ENCODE results near the gene AGPAT3. TPM values are rescaled to one million over a fixed set of nuclear protein-coding genes. Genes with fewer than 3 reads are reported as not detected.

The AGPAT3 gene
- total and polyA plus RNA-seq, 2 donors (not counting 1 experiment from before 2014, with no cell fraction given): 29.4 to 44.9 TPM

DNA sequence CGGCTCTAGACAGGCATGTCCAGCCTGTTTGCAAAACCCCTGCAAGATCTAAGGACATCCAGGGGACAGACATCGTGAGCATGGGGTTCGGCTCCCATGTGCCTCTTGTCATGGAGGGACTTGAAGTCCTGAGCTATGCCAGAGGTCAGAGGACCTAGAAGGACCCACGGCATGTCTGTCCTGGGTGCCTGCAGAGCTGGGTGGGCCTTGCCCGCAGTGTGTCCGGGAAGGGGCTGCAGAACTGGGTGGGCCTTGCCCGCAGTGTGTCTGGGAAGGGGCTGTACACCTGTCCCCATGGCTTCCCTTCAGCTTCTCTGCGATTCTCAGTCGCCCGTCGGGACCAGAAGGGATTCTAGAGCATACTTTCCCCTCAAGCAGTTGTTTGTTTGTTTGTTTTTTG is 127.1 kb downstream of the AGPAT3 start:
- H3K27ac ChIP-seq (ENCODE audit: insufficient read depth, low read length): no peak overlapping the region
- H3K4me2 ChIP-seq (ENCODE audit: extremely low read depth, insufficient read depth, low read length): no peak overlapping the region
- H4K20me1 ChIP-seq (ENCODE audit: control insufficient read depth, extremely low read depth, insufficient read depth, low read length): no peaks in the 10 kb centered on the region
- H2AFZ ChIP-seq (ENCODE audit: low read length): no peak overlapping the region
- no peak for TF ChIP-seq EZH2 (IDR thresholded peaks at IDR 0.05; ENCODE audit: low read length, missing control alignments)
- TF ChIP-seq, protein P1, sequence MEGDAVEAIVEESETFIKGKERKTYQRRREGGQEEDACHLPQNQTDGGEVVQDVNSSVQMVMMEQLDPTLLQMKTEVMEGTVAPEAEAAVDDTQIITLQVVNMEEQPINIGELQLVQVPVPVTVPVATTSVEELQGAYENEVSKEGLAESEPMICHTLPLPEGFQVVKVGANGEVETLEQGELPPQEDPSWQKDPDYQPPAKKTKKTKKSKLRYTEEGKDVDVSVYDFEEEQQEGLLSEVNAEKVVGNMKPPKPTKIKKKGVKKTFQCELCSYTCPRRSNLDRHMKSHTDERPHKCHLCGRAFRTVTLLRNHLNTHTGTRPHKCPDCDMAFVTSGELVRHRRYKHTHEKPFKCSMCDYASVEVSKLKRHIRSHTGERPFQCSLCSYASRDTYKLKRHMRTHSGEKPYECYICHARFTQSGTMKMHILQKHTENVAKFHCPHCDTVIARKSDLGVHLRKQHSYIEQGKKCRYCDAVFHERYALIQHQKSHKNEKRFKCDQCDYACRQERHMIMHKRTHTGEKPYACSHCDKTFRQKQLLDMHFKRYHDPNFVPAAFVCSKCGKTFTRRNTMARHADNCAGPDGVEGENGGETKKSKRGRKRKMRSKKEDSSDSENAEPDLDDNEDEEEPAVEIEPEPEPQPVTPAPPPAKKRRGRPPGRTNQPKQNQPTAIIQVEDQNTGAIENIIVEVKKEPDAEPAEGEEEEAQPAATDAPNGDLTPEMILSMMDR (conservative IDR thresholded peaks at IDR 0.05 in 1 of 2, IDR thresholded peaks at IDR 0.05 in 1 of 2; ENCODE audit: low read depth in 1 of 2, low read length in 2 of 2): no peak
- H3K4me1 ChIP-seq (ENCODE audit: control insufficient read depth, extremely low read depth, insufficient read depth, low read length): no peaks in the 10 kb centered on the region
- H3K9ac ChIP-seq (ENCODE audit: insufficient read depth, low read length): no peak overlapping the region
- DNase-seq (ENCODE audit: low read depth in 2 of 2): no peak
- H3K4me3 ChIP-seq (replicated peaks in 1 of 4; ENCODE audit: control extremely low read depth in 1 of 4, insufficient read depth in 1 of 4, low read depth in 3 of 4, low read length in 4 of 4): no peak overlapping the region
- no peaks in the 10 kb centered on the region for H3K79me2 ChIP-seq (ENCODE audit: control insufficient read depth, insufficient read depth, low read length)
- no peaks in the 10 kb centered on the region for H3K9me3 ChIP-seq (ENCODE audit: control insufficient read depth, insufficient read depth, low read depth, low read length)
- no peaks in the 10 kb centered on the region for H3K36me3 ChIP-seq (ENCODE audit: control insufficient read depth, insufficient read depth, low read length)
- no peaks in the 10 kb centered on the region for H3K27me3 ChIP-seq (ENCODE audit: control insufficient read depth, insufficient read depth, low read length)

DNA sequence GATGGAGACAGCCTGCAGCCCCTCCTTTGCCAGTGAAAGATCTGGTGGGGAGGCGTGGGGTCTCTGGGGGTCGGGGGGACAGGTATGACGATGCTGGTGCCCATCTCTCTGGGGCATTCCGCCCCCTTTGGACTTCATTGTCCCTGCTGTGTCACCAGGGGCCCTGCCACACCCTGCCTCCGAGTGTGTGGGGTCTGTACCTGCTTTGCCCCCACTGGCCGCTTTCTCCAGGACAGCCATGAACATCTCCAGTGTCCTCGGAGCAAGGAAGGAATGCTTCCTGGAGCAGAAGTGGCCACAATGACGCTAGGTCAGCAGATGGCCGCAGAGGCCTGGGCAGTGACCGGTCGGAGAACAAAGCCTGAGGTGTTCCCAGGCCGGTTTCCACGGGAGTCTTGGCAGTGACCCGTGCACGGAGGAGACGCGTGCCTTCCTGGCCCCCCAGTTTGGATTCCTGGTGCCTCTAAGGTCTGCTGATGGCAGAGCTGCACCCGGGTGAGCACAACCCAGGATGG is 128.5 kb downstream of the AGPAT3 start:
- Histone ChIP-seq H3K4me1 (ENCODE audit: control insufficient read depth, extremely low read depth, insufficient read depth, low read length) (no peaks in the 10 kb centered on the region), H3K27me3 (ENCODE audit: control insufficient read depth, insufficient read depth, low read length) (no peaks in the 10 kb centered on the region), H3K79me2 (ENCODE audit: control insufficient read depth, insufficient read depth, low read length) (no peaks in the 10 kb centered on the region), H3K27ac (ENCODE audit: insufficient read depth, low read length) (no peak overlapping the region), H3K36me3 (ENCODE audit: control insufficient read depth, insufficient read depth, low read length) (no peaks in the 10 kb centered on the region), H2AFZ (ENCODE audit: low read length) (no peak overlapping the region), H3K9ac (ENCODE audit: insufficient read depth, low read length) (no peak overlapping the region), H4K20me1 (ENCODE audit: control insufficient read depth, extremely low read depth, insufficient read depth, low read length) (no peaks in the 10 kb centered on the region), H3K4me3 (replicated peaks in 1 of 4; ENCODE audit: control extremely low read depth in 1 of 4, insufficient read depth in 1 of 4, low read depth in 3 of 4, low read length in 4 of 4) (no peak overlapping the region), H3K9me3 (ENCODE audit: control insufficient read depth, insufficient read depth, low read depth, low read length) (no peaks in the 10 kb centered on the region), H3K4me2 (ENCODE audit: extremely low read depth, insufficient read depth, low read length) (no peak overlapping the region)
- no peak for DNase-seq (ENCODE audit: low read depth in 2 of 2)
- no peak for TF ChIP-seq EZH2 (IDR thresholded peaks at IDR 0.05; ENCODE audit: low read length, missing control alignments)
- TF ChIP-seq, protein P1 (conservative IDR thresholded peaks at IDR 0.05 in 1 of 2, IDR thresholded peaks at IDR 0.05 in 1 of 2; ENCODE audit: low read depth in 1 of 2, low read length in 2 of 2): no peak

DNA sequence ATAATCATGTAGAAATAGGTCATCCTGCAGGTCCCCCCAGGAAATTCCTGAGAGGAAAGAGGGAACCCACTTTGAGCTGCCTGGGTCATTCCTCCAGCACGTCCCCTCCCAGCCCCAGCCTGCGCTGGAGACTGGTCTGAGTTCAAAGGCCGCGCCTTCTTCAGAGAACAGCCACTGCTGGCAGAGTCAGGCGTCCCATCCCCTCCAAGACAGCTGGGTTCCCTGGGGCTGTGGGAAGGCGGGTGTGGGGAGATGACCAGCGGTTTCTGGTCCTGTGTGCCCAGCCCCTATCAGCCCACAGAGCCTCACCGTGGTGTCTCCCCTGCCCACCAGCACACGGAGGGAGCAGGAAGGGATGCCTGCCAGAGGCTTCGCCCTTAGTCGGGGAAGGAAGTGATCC is 129.1 kb downstream of the AGPAT3 start:
- Histone ChIP-seq H3K9me3 (ENCODE audit: control insufficient read depth, insufficient read depth, low read depth, low read length) (no peaks in the 10 kb centered on the region), H3K4me1 (ENCODE audit: control insufficient read depth, extremely low read depth, insufficient read depth, low read length) (no peaks in the 10 kb centered on the region), H2AFZ (ENCODE audit: low read length) (no peak overlapping the region), H3K79me2 (ENCODE audit: control insufficient read depth, insufficient read depth, low read length) (no peaks in the 10 kb centered on the region), H3K4me2 (ENCODE audit: extremely low read depth, insufficient read depth, low read length) (no peak overlapping the region), H3K36me3 (ENCODE audit: control insufficient read depth, insufficient read depth, low read length) (no peaks in the 10 kb centered on the region), H3K27me3 (ENCODE audit: control insufficient read depth, insufficient read depth, low read length) (no peaks in the 10 kb centered on the region), H3K27ac (ENCODE audit: insufficient read depth, low read length) (no peak overlapping the region), H3K4me3 (replicated peaks in 1 of 4; ENCODE audit: control extremely low read depth in 1 of 4, insufficient read depth in 1 of 4, low read depth in 3 of 4, low read length in 4 of 4) (no peak overlapping the region), H3K9ac (ENCODE audit: insufficient read depth, low read length) (no peak overlapping the region), H4K20me1 (ENCODE audit: control insufficient read depth, extremely low read depth, insufficient read depth, low read length) (no peaks in the 10 kb centered on the region)
- DNase-seq (ENCODE audit: low read depth in 2 of 2): no peak
- no peak for TF ChIP-seq EZH2 (IDR thresholded peaks at IDR 0.05; ENCODE audit: low read length, missing control alignments)
- TF ChIP-seq, protein P1 (conservative IDR thresholded peaks at IDR 0.05 in 1 of 2, IDR thresholded peaks at IDR 0.05 in 1 of 2; ENCODE audit: low read depth in 1 of 2, low read length in 2 of 2): no peak
